RWPE1 (cell line): ENCODE results near the gene METAP1D.

Experiments
- CTCF ChIA-PET: fragments of 350-600 bp; sonication (Branson Sonifier 250); formaldehyde crosslinking; extraction: SDS; loops from one replicate; lab custom pipeline; 2021; lab: Yijun Ruan, JAX
- POLR2A ChIA-PET: fragments of 400-600 bp; formaldehyde crosslinking; extraction: SDS; loops from one replicate; lab custom pipeline; 2020; ENCODE audit warnings: antibody characterized with exemption; ENCODE audit not compliant: low non-redundant PET; lab: Yijun Ruan, JAX
- DNase-seq: peaks from one replicate; pipeline ENCODE4 v3.0.0; 2012; ENCODE audit warnings: low spot score
- H3K27ac ChIP-seq: fragments of 450-650 bp; 2 replicates; pipeline ENCODE4 v1.5.1; 2017
- TF ChIP-seq, protein P1 (sequence below): fragments of 450-650 bp; conservative IDR thresholded peaks from 2 replicates; pipeline ENCODE4 v1.5.1; 2017; ENCODE audit warnings: low read depth, mild to moderate bottlenecking

Gene METAP1D

DNA sequence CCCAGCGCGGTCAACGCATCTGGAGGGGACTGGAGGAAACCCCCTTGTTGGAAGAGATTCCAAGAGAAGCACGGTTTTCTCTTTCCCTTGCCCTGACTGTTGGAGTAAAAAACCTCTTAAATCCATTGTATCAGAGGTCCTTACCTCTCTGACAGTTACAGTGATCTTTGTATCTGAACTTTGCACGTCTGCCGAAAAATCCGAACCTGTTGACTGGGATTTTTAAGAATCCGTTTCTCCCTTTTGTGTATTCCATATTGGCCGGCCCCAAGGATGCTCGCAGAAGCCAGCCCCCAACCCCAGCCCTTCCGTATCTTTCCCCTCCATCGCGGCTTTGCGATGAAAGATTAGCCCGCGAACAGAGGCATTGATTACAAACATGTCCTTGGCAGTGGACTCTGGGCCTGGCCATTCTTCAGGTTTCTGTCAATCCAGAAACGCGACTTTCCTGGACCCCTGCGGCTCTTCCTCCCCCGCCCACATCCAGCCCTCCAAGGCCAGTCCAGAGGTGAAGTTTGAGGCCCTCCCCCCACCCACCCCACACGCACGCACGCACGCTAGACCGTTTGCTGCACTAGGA, 81.0 kb downstream of the METAP1D start:
- TF ChIP-seq, protein P1, sequence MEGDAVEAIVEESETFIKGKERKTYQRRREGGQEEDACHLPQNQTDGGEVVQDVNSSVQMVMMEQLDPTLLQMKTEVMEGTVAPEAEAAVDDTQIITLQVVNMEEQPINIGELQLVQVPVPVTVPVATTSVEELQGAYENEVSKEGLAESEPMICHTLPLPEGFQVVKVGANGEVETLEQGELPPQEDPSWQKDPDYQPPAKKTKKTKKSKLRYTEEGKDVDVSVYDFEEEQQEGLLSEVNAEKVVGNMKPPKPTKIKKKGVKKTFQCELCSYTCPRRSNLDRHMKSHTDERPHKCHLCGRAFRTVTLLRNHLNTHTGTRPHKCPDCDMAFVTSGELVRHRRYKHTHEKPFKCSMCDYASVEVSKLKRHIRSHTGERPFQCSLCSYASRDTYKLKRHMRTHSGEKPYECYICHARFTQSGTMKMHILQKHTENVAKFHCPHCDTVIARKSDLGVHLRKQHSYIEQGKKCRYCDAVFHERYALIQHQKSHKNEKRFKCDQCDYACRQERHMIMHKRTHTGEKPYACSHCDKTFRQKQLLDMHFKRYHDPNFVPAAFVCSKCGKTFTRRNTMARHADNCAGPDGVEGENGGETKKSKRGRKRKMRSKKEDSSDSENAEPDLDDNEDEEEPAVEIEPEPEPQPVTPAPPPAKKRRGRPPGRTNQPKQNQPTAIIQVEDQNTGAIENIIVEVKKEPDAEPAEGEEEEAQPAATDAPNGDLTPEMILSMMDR, result no peak
- no peak for DNase-seq
- ChIA-PET CTCF (no interaction called here), POLR2A (no interaction called here)
- H3K27ac ChIP-seq, result no peak overlapping the region

DNA sequence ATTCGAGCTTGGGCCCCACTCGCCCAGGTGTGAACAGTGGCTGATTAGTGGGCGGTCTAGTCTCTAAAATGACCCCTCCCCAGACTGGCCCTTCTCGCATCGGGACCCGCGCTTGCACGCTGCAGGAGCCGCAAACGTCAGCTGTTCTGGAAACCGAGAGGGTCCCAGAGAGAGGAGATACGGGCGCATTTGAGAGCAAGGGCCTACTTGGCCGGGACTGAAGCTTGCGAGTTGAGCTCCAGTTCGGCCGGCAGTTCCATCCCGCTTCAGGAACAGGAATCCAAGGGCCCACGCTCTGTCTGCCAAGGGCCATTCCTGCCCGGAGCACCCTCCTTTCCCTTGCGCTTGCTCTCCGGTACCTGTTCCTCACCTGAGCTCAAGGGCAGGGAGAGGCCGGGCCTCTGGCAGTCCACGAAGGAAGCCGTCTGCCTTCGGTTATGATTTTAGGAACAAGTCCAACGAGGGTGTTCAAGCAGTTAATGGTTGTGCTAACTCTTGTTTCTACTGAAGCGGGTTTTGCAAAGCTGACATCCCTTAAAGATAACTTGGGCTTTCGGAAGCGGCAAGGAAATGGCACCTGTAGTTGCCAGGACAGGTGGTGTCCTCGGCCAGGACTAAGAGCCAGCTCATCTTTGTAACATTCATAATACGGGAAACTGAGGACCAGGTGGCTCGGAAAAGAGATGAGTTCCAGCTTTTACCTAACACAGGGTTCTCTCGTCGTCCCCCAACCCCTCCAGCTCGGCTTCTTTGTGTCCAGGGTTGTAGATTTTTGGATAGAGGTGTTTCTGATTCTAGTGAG, 81.7 kb downstream of the METAP1D start:
- CTCF ChIA-PET, result no interaction called here
- H3K27ac ChIP-seq, result no peak overlapping the region
- POLR2A ChIA-PET, result no interaction called here
- DNase-seq, result no peak
- TF ChIP-seq, protein P1, result no peak

DNA sequence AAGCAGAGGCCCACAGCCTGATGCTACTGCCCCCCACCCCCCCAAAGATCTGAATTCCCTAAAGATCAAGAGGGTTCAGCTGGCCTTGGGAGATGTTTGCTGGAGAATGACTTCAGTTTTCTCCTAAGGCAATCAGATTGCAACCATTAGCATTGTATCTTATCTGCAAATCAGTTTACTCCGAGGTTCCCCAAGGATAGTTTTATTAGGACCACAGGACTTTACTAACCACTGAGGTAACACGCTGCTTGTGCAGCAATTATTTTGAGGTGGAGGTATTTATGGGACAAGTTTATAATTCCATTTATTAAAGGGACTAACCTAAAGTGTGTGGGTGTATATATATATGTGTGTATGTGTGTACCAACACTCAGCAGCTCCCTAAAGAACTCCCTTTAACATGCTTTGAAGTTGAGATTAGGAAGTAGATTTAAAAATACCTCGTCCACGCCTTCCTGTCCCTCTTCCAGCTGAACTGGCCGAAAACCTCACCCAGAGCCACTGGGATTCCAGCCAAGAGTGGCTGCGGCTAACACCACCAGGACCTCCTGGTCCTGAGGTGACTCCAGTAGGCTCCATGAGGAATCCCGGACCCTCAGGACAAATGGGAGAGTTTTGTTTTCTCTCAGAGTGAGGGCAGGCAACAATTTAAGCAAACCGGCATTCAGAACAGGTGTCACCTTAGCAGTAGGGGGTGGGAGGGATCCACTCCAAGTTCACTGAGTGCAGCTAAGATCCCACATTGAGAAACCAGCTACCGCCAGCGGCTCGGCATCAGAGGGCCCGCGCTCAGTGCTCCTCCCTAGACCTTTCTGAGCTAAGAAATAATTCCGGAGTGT, 82.6 kb downstream of the METAP1D start:
- TF ChIP-seq, protein P1, result no peak
- ChIA-PET CTCF (no interaction called here), POLR2A (no interaction called here)
- no peak overlapping the region for H3K27ac ChIP-seq
- DNase-seq, result no peak

DNA sequence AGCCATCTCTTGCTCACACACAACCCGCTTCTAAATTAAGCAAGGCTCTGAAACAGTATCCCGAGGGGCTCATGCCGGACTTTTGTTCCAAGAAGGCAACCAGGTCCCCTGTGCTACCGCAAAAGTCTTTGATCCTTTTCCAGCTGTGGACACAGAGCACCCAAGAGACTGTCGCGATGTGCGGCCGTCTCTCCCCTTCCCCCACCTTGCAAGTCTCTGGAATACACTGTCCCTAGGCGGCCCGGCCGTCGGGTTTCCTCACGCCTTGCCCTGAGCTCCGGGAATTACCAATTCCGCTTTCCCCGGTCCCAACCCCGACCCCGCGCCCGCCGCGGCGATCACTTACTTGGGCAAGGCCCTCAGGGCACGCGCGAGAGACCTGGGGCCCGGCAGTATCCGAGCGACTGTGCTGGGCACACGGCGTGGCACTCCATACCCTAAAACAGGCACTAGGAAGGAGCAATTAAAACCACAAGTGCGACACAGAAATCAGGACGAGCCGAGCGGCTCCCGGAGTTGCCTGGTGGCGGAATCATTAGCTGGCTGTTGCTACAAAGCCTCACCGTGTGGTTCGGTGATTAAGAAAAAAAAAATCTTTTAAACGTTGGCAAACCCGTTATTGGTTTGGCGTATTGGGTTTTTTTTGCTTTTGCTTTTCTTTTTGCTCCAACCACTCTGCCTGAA, 83.3 kb downstream of the METAP1D start:
- TF ChIP-seq, protein P1, result no peak
- CTCF ChIA-PET, result interaction anchor here (0.7 kb wide), 1 partner anchor 159 kb away, joined by 3 read pairs; no protein-coding TSS in a partner anchor
- POLR2A ChIA-PET, result no interaction called here
- DNase-seq, result no peak
- H3K27ac ChIP-seq, result no peak overlapping the region

DNA sequence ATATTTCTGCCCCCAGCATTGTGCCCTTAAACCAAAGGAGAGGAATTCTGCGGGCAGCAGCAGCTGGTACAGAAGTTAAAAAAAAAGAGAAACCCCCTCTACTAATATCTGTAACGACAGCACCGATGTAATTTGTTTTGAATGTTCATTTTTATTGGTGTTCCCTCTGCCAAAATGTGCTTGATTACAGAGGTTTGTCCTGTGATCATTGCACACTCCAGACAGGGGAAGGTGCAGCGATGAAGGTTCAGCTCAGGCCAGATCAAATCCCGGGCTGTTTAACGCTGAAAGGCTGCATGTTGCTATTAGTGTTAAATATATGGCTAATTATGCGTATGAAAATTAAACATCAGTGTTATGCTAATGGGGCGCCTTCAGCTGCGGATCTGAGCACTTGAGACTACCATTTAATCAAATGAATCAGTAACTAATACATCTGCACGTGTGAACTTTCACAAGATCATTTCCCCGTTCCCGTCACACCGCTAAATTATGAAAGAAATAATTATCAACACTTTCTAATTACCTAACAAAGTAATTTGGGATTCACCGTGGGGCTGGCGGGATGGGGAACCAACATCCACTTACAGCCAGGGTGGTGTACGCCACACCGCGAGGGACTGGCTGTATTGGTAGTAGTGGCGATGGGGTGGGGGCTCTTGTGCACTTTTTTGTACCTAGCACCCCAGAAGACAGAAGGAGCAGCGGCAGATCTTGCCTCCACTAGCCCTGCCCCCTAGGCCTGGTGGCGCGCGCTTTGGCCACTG, 84.1 kb downstream of the METAP1D start:
- no peak for DNase-seq
- peak overlapping the region; percentile 95 for H3K27ac ChIP-seq
- POLR2A ChIA-PET, result interaction anchor here (1.7 kb wide), 1 partner anchor 13 kb away, joined by 6 read pairs; no protein-coding TSS in a partner anchor
- TF ChIP-seq, protein P1, result no peak
- CTCF ChIA-PET, result interaction anchor here (0.7 kb wide), 1 partner anchor 160 kb away, joined by 3 read pairs; no protein-coding TSS in a partner anchor
